Spinal cord (tissue), 10 donors: Measurements from ENCODE around the gene FUBP1. TPM values are rescaled to one million over a fixed set of nuclear protein-coding genes. Genes with fewer than 3 reads are reported as not detected.
A peak's percentile ranks its signal among the peaks of the same experiment; 100 is the strongest.
"Not testable (repeated sequence)": the region's sequence is repeated elsewhere in the genome, so short reads cannot be mapped to it uniquely, and the experiment has no call there.

Source experiments
- DNase-seq, 6 donors: peaks; one replicate each; pipeline versions ENCODE4 v3.0.0 to v3.0.0-alpha.2; 2013 to 2015; ENCODE audit warnings: low spot score in 6 of 6, low read depth in 4 of 6
- H3K27ac ChIP-seq: one replicate; pipeline ENCODE4 v1.5.1; 2013; ENCODE audit warnings: low read depth, low read length, control low read depth
- H3K27me3 ChIP-seq: one replicate; pipeline ENCODE4 v1.6.1; 2013; ENCODE audit warnings: low read length; ENCODE audit not compliant: control insufficient read depth, insufficient read depth
- H3K36me3 ChIP-seq: one replicate; pipeline ENCODE4 v1.6.1; 2013; ENCODE audit warnings: low read length; ENCODE audit not compliant: control insufficient read depth, insufficient read depth
- H3K4me1 ChIP-seq: one replicate; pipeline ENCODE4 v1.6.1; 2013; ENCODE audit warnings: low read length; ENCODE audit not compliant: control insufficient read depth, insufficient read depth
- H3K4me3 ChIP-seq: one replicate; pipeline ENCODE4 v1.5.1; 2013; ENCODE audit warnings: low read depth, low read length, control low read depth
- H3K9me3 ChIP-seq: one replicate; pipeline ENCODE4 v1.6.1; 2013; ENCODE audit warnings: low read length; ENCODE audit not compliant: control insufficient read depth, insufficient read depth
- WGBS: methylation state at CpG from one replicate; pipeline ENCODE4 v1.1.5; 2013; ENCODE audit warnings: missing lambda C conversion rate; ENCODE audit not compliant: insufficient coverage; 5-methylcytosine and 5-hydroxymethylcytosine counted together
- polyA plus RNA-seq, 2 donors: library from polyadenylated mRNA; unstranded; fragments of 120-200 nt; gene quantifications; one replicate each; pipeline ENCODE4 v1.2.1, GENCODE V29; 2013; ENCODE audit not compliant: insufficient read length in 2 of 2
- total RNA-seq, 2 donors: library from RNA; depleted of rRNA in 1 of 2; stranded (reverse); fragments of 120-200 nt in 1 of 2; fragments of >200 nt in 1 of 2; gene quantifications; one replicate each; pipeline versions ENCODE4 v1.2.3 to v1.2.4, GENCODE V29; 2013 to 2014
- donor health status: healthy.

Gene FUBP1
- total and polyA plus RNA-seq, 4 donors: 163 to 246 (median 210) TPM

DNA sequence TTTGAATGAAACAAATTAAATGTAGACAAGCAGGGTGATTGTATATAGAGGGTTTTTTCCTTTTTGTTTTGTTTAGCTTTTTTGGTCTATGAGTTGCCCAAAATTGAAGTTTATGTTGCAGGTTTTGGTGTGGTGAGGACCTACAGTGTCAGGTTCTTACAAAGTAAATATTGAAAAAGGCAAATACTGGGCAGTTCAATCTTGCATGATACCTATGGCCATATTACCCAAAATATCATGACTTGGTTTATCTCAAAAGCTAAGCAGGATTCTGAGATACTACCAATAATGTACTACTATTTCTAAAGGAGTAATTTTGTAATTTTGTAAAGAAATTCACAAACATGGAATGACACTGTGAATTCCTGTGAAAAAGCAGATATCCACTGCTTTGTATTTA lies 27.6 kb upstream of the FUBP1 start:
- H3K4me1 ChIP-seq: peaks cover 6% of the 10 kb centered on the region
- DNase-seq: no peak

DNA sequence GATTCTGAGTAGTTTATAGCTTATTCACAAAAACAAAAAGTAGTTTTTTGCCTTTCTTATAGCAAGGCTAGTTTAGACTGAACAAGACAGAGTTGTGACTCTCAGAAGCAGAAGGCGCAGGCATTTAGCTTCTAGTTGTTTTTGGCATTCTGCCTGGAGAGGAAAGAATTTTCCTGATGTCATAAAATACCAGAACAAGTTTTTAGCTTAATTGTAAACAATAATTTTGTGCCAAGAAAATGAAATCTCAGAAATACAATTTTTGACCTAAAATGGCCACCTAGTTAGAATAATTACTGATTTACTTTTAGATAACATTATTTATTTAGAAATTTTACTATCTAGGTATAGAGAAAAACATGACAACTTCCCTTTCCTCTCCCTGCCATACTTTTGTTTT lies 26.9 kb upstream of the FUBP1 start:
- peaks cover 6% of the 10 kb centered on the region for H3K4me1 ChIP-seq
- peak overlapping the region; percentile 73 for H3K4me3 ChIP-seq
- peak in 4 of 6 donors; percentile 39 to 85 (median 56) for DNase-seq
- H3K9me3 ChIP-seq: no peaks in the 10 kb centered on the region
- no CpG with 5 or more reads among the region's 1 CpG for WGBS
- H3K36me3 ChIP-seq: no peaks in the 10 kb centered on the region
- no peaks in the 10 kb centered on the region for H3K27me3 ChIP-seq
- peak overlapping the region; percentile 95 for H3K27ac ChIP-seq

More for the DNA sequence above, 27.6 kb upstream of the FUBP1 start:
- Histone ChIP-seq H3K27me3 (no peaks in the 10 kb centered on the region), H3K36me3 (no peaks in the 10 kb centered on the region), H3K4me3 (peak overlapping the region; percentile 73), H3K27ac (peak overlapping the region; percentile 95), H3K9me3 (no peaks in the 10 kb centered on the region)

DNA sequence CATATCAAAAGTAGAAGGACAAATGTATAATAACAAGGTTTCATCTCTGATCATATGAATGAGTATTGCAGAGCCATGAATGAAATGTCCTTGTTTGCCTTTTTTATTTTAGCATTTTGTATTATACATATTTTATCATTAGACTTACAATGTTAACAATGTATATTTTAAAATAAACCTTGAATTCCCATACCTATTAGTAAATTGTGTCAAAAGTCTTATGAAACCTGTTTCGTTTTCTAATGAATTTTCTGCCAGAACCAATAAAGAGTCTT lies 26.5 kb upstream of the FUBP1 start:
- Histone ChIP-seq H3K4me1 (peaks cover 6% of the 10 kb centered on the region), H3K27ac (peak overlapping the region; percentile 95), H3K27me3 (no peaks in the 10 kb centered on the region), H3K9me3 (no peaks in the 10 kb centered on the region), H3K4me3 (peak overlapping the region; percentile 73), H3K36me3 (no peaks in the 10 kb centered on the region)
- WGBS: no CpG with 5 or more reads among the region's 1 CpG
- DNase-seq: no peak

DNA sequence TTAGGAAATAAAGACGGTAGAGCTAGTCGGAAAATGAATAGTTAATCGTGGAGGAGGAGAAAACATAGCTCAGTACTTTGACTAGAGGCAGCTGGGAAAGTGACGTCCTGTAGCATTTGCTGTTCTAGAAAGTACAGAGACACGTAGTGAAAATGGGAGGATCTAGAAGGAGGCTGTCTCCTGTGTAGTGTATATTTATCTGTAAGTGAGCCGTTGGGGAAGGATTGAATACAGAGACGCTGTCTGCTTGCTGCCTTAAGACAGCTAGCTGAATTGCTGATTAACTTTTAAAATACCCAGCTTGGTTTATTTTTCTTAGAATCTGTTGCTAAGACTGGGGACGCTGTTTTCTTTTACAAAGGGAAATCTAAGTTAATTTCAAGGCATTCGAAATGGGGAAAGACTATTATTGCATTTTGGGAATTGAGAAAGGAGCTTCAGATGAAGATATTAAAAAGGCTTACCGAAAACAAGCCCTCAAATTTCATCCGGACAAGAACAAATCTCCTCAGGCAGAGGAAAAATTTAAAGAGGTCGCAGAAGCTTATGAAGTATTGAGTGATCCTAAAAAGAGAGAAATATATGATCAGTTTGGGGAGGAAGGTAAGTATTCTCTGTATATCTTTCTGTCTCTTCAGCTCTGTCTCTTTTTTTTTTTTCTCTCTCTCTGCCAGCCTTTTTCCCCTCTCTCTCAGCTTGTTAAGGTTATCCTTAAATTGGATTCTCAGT lies 26.0 kb upstream of the FUBP1 start, which contains the start of gene DNAJB4:
Gene DNAJB4 (plus strand): TSS at position 221 of the 729 bp plus-strand sequence. CDS start 172 bp downstream, at position 393.
- peak within 1 kb of the TSS; percentile 95 for H3K27ac ChIP-seq
- H3K36me3 ChIP-seq: no peaks in the 10 kb centered on the region
- peak within 1 kb of the TSS; percentile 73 for H3K4me3 ChIP-seq
- H3K4me1 ChIP-seq: peaks cover 6% of the 10 kb centered on the region
- no peaks in the 10 kb centered on the region for H3K9me3 ChIP-seq
- peak; percentile 80 to 97 (median 85) for DNase-seq
- H3K27me3 ChIP-seq: no peaks in the 10 kb centered on the region
- WGBS: 0% methylated on average over 5 of the region's 12 CpGs

DNA sequence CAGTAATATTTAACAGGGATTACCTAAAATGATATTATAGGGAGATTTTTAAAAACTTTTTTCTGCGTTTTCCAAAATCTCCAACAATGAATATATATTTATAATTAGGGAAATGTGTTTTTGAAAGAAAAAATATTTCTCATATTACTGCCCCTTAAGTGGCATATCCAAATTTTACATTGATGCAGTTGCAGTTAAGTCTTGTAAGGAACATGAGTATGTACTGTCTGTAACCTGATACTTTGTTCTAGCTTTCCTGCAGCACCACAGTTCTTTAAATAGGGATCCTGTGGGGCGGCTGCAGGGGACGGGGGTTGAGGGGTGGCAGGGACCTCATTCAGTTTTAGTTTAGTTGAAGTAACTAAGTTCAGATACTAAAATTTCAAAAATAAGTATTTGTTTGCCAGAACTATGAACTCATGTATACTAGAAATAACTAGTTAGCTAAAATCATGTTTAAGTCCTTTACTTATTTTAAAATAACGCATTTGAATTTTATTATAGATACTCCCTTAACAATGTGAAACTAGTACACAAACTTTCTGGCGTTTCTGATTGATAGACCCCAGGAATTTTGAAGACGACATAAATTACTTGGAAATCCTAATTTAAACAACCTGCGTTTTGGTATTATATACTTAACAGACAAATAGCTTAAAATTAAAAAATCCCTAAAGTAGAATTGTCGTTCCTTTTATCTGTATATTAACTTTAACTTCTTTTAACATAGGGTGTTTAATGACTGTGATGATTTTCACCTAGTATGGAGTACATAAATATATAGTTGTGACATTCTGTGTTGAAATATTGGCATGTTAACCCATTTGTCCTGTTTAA lies 25.2 kb upstream of the FUBP1 start:
- DNase-seq: peak in 3 of 6 donors; percentile 26 to 41 (median 36)
- no peaks in the 10 kb centered on the region for H3K27me3 ChIP-seq

DNA sequence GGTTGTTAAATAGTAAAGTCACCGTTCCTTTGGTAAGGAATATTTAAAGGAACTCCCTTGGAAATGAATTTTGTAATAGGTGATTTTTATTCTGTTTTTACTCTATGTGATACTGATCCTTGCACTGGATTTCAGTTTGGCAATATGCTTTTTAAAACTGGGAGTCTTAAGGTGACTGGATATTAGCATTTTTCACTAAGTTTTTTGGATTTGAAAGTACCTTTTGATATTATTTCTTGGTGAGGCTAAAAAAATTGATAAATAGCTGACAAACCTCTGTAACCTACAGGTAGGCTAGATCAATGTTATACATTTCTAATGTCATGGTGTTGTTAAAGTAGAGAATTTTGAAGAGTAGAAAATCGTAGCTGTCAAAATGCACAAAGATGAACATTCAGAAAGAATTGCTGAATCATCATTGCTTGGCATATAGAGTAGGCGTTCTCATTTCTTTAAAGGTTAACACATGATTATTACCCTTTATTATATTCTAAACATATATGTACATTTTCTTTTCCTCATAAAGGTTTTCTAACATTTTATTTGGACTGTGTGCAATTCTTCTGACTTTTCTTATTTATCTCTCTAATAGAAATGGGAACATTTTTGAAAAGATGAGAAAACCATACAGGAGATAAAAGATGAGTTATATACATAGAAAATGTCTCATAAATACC lies 24.3 kb upstream of the FUBP1 start:
- WGBS: no CpG with 5 or more reads among the region's 3 CpGs
- Histone ChIP-seq H3K27ac (peak overlapping the region; percentile 95), H3K36me3 (no peaks in the 10 kb centered on the region), H3K27me3 (no peaks in the 10 kb centered on the region), H3K4me3 (no peak overlapping the region), H3K4me1 (peaks cover 6% of the 10 kb centered on the region), H3K9me3 (no peaks in the 10 kb centered on the region)
- DNase-seq: no peak

More for the DNA sequence above, 25.2 kb upstream of the FUBP1 start:
- Histone ChIP-seq H3K27ac (peak overlapping the region; percentile 95), H3K9me3 (no peaks in the 10 kb centered on the region), H3K4me3 (peak overlapping the region; percentile 73), H3K4me1 (peaks cover 6% of the 10 kb centered on the region), H3K36me3 (no peaks in the 10 kb centered on the region)
- WGBS: no CpG with 5 or more reads among the region's 8 CpGs

DNA sequence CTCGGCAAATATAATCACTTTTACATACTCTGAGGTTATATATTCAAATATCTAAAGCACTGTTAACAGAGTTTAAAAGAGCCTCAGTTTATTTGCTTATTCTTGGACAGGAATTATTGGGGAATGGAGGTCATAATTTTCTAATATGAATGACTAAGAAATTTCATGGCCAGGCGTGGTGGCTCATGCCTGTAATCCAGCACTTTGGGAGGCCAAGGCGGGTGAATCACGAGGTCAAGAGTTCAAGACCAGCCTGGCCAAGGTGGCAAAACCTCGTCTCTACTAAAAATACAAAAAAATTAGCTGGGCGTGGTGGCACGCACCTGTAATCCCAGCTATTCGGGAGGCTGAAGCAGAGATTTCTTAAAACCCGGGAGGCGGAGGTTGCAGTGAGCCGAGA lies 21.7 kb upstream of the FUBP1 start:
- WGBS: 96% methylated on average over 8 of the region's 11 CpGs
- H3K36me3 ChIP-seq, H3K9me3 ChIP-seq, H3K27me3 ChIP-seq, H3K4me1 ChIP-seq, DNase-seq, H3K4me3 ChIP-seq, H3K27ac ChIP-seq: not testable (repeated sequence)

DNA sequence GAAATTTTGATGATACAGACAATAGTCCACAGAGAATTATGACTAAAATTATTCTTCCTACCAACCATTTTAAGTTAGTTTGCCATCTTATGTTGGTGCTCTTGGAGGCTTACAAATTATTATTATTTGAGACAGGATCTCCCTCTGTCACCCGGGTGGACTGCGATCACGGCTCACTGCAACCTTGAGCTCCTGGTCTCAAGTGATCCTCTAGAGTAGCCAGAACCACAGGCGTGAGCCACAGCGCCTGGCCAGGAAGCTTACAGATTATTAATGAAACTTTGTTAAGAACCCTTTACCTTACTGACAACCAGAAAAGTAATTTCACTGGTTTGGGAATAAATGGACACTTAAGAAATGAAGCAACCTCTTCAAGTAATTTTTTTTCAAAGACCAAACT lies 17.9 kb upstream of the FUBP1 start:
- no CpG with 5 or more reads among the region's 5 CpGs for WGBS
- H3K4me3 ChIP-seq: no peak overlapping the region
- H3K27me3 ChIP-seq: no peaks in the 10 kb centered on the region
- H3K9me3 ChIP-seq: no peaks in the 10 kb centered on the region
- H3K4me1 ChIP-seq: no peaks in the 10 kb centered on the region
- H3K36me3 ChIP-seq: peaks cover 2% of the 10 kb centered on the region
- no peak overlapping the region for H3K27ac ChIP-seq
- no peak for DNase-seq

DNA sequence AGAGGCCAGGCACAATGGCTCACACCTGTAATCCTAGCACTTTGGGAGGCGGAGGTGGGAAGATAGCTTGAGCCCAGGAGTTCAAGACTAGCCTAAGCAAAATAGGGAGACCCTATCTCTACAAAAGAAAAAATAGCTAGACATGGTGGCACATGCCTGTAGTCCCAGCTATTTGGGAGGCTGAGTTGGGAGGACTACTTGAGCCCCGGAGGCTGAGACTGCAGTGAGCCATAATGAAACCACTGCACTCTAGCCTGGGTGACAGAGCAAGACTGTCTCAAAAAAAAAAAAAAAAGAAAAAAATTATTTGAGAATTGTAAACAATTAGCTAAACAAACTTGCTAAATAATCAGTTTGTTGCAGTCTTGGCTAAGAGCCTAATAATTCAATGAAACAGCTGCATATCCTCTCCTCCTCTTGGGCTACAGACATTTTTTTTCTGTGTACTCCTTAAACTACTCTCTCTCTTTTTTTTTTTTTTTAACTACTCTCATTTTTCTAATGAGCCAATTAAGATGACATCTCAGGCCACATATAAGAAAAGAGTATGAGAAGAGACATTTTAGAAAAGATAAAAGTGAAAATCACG lies 15.3 kb upstream of the FUBP1 start:
- H3K4me1 ChIP-seq: no peaks in the 10 kb centered on the region
- no CpG with 5 or more reads among the region's 3 CpGs for WGBS
- peak in 1 of 6 donors; percentile 38 for DNase-seq
- no peak overlapping the region for H3K27ac ChIP-seq
- no peak overlapping the region for H3K4me3 ChIP-seq
- H3K27me3 ChIP-seq: no peaks in the 10 kb centered on the region
- H3K9me3 ChIP-seq: no peaks in the 10 kb centered on the region
- peaks cover 2% of the 10 kb centered on the region for H3K36me3 ChIP-seq
